ENCODE data around the gene SMC5. TPM values are rescaled to one million over a fixed set of nuclear protein-coding genes. Genes with fewer than 3 reads are reported as not detected.

Gene SMC5
- total and polyA plus RNA-seq, 2 of the 8 experiments (the other 6 are each of a cell fraction or from before 2014, with no cell fraction given) = 4.5 to 22.6 TPM

DNA sequence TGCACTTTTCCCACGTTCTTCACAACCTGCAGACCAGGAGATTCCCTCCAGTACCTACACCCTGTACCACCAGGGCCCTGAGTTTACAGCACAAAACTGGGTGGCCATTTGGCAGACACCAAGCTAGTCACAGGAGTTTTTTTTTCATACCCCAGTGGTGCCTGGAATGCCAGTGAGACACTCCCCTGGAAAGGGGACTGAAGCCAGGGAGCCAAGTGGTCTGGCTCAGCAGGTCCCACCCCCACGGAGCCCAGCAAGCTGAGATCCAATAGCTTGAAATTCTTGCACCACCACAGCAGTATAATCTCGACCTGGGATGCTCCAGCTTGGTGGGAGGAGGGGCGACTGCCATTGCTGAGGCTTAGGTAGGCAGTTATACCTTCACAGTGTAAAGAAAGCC is 26.3 kb upstream of the SMC5 start:
- H2BK15ac ChIP-seq (ENCODE audit: low read length) = no peak overlapping the region
- no peak overlapping the region for H3K23ac ChIP-seq (ENCODE audit: insufficient read length)
- H3K18ac ChIP-seq (ENCODE audit: extremely low read depth, low read length) = no peak overlapping the region
- TF ChIP-seq NANOG (IDR thresholded peaks at IDR 0.05; ENCODE audit: insufficient read depth, low read depth, low read length, poor library complexity, severe bottlenecking) (no peak), SAP30 (IDR thresholded peaks at IDR 0.05; ENCODE audit: insufficient read depth, insufficient replicate concordance, low read length) (no peak), RFX5 (IDR thresholded peaks at IDR 0.05; ENCODE audit: borderline replicate concordance, low read depth, low read length) (no peak), RXRA (IDR thresholded peaks at IDR 0.05; ENCODE audit: insufficient read depth, low read depth, low read length) (no peak), KDM5A (IDR thresholded peaks at IDR 0.05; ENCODE audit: low read length) (no peak)
- TF ChIP-seq, protein P1, sequence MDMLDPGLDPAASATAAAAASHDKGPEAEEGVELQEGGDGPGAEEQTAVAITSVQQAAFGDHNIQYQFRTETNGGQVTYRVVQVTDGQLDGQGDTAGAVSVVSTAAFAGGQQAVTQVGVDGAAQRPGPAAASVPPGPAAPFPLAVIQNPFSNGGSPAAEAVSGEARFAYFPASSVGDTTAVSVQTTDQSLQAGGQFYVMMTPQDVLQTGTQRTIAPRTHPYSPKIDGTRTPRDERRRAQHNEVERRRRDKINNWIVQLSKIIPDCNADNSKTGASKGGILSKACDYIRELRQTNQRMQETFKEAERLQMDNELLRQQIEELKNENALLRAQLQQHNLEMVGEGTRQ (IDR thresholded peaks at IDR 0.05; ENCODE audit: low read length) = no peak
- 47% methylated on average over 3 of the region's 4 CpGs; no CpG with 5 or more reads in 1 of the 2 experiments for WGBS, 2 experiments (ENCODE audit: extremely low coverage in 1 of 2, insufficient coverage in 1 of 2, insufficient read length in 1 of 2, insufficient replicate concordance in 2 of 2, low coverage in 1 of 2, low lambda C conversion rate in 2 of 2, missing lambda C conversion rate in 1 of 2)
- DNase-seq (ENCODE audit: low read depth in 1 of 2, low spot score in 2 of 2) (no peak), FAIRE-seq (no peak)
- no peaks in the 10 kb centered on the region for H3K23me2 ChIP-seq (ENCODE audit: low read depth, low read length)
- H2AFZ ChIP-seq (ENCODE audit: low read length) = no peak overlapping the region
- no peak overlapping the region for H3K56ac ChIP-seq (replicated peaks; ENCODE audit: insufficient read length, low read depth, low read length)
- H3K4me2 ChIP-seq (ENCODE audit: insufficient read depth in 1 of 2, low read depth in 2 of 2, low read length in 2 of 2) = no peak overlapping the region
- H2AK5ac ChIP-seq (ENCODE audit: low read depth, low read length) = no peak overlapping the region
- no peak overlapping the region for H4K91ac ChIP-seq (replicated peaks; ENCODE audit: insufficient read length, low read length)
- no peaks in the 10 kb centered on the region for H3K36me3 ChIP-seq (ENCODE audit: control insufficient read depth in 2 of 4, insufficient read depth in 4 of 4, low read length in 3 of 4)
- H3K4me3 ChIP-seq (ENCODE audit: extremely low read depth in 1 of 4, insufficient read depth in 2 of 4, low read depth in 3 of 4, low read length in 4 of 4) = no peak overlapping the region
- no peaks in the 10 kb centered on the region for H3K4me1 ChIP-seq (replicated peaks in 1 of 4; ENCODE audit: control insufficient read depth in 3 of 4, insufficient read depth in 4 of 4, low read length in 3 of 4)
- no peak overlapping the region for H4K8ac ChIP-seq (ENCODE audit: extremely low read depth, insufficient read depth, low read length)
- no peak overlapping the region for H3K14ac ChIP-seq (ENCODE audit: insufficient read length)
- H3K79me2 ChIP-seq (ENCODE audit: control insufficient read depth in 1 of 2, insufficient read depth in 2 of 2, low read length in 2 of 2) = no peaks in the 10 kb centered on the region
- H3K9me3 ChIP-seq (ENCODE audit: insufficient read depth in 2 of 2, low read depth in 1 of 2, low read length in 1 of 2) = peaks cover 0 to 5% of the 10 kb centered on the region in 2 experiments; a peak in 1 of 4 replicates
- H2BK12ac ChIP-seq (ENCODE audit: low read depth, low read length) = no peak overlapping the region
- no peak overlapping the region; the same call in 1 of the 2 replicates for H3K27ac ChIP-seq (ENCODE audit: low read depth, low read length)
- H2BK20ac ChIP-seq (ENCODE audit: low read length) = no peak overlapping the region
- CTCF ChIA-PET (ENCODE audit: partially characterized antibody) = interaction anchor here (1.0 kb wide), 1 partner anchor 261 kb away, joined by 4 read pairs; no protein-coding TSS in a partner anchor
- H2BK5ac ChIP-seq (ENCODE audit: low read depth, low read length) = no peak overlapping the region
- no peaks in the 10 kb centered on the region for H3K27me3 ChIP-seq (replicated peaks in 1 of 4; ENCODE audit: control insufficient read depth in 3 of 4, extremely low read depth in 1 of 4, insufficient read depth in 3 of 4, low read length in 3 of 4)
- H3K4ac ChIP-seq (replicated peaks; ENCODE audit: insufficient read length, low read depth, low read length) = no peak overlapping the region
- no peak overlapping the region for H4K5ac ChIP-seq (ENCODE audit: insufficient read length, low read depth, low read length)
- H3K79me1 ChIP-seq (ENCODE audit: low read depth, low read length) = no peaks in the 10 kb centered on the region
- H3K9ac ChIP-seq (replicated peaks in 1 of 4; ENCODE audit: extremely low read depth in 1 of 4, low read depth in 3 of 4, low read length in 3 of 4) = no peak overlapping the region
- no peaks in the 10 kb centered on the region for H4K20me1 ChIP-seq (replicated peaks in 1 of 2; ENCODE audit: control insufficient read depth in 1 of 2, insufficient read depth in 2 of 2, low read length in 2 of 2)
- H2BK120ac ChIP-seq (replicated peaks; ENCODE audit: low read depth, low read length) = no peak overlapping the region
- POLR2A ChIA-PET (ENCODE audit: partially characterized antibody) = no interaction called here
